HepG2 (cell line): ENCODE results near the gene CCDC183. TPM values are rescaled to one million over a fixed set of nuclear protein-coding genes. Genes with fewer than 3 reads are reported as not detected.

Source experiments
- ATM ChIP-seq: fragments of 450-650 bp; IDR thresholded peaks from 2 replicates; pipeline ENCODE4 v1.7.1; 2017; ENCODE audit warnings: mild to moderate bottlenecking, borderline replicate concordance
- FOXA3 ChIP-seq: IDR thresholded peaks from 2 replicates; pipeline ENCODE4 v1.6.1; 2016; ENCODE audit warnings: missing genetic modification reagents, missing compliant biosample characterization
- HIC2 ChIP-seq: sonication (generic); formaldehyde crosslinking; IDR thresholded peaks from 2 replicates; pipeline ENCODE4 v1.9.0; 2022; ENCODE audit warnings: low read depth, missing genetic modification reagents
- KDM2A ChIP-seq: sonication (generic); formaldehyde crosslinking; IDR thresholded peaks from 2 replicates; pipeline ENCODE4 v1.4.0; 2020; ENCODE audit warnings: low read depth, missing genetic modification reagents, borderline replicate concordance
- PRPF4 ChIP-seq: fragments of 200-400 bp; formaldehyde crosslinking; IDR thresholded peaks from 2 replicates; pipeline ENCODE4 v1.6.1; 2016; ENCODE audit warnings: low read length, low read depth; ENCODE audit not compliant: poor library complexity, severe bottlenecking
- PTBP1 ChIP-seq: fragments of 200-400 bp; formaldehyde crosslinking; IDR thresholded peaks from 2 replicates; pipeline ENCODE4 v1.6.1; 2018; ENCODE audit warnings: low read length, low read depth; ENCODE audit not compliant: poor library complexity, severe bottlenecking
- RNF2 ChIP-seq: fragments of 450-650 bp; conservative IDR thresholded peaks from 2 replicates; pipeline ENCODE4 v1.6.1; 2016; ENCODE audit warnings: low read depth
- RORA ChIP-seq: sonication (generic); formaldehyde crosslinking; IDR thresholded peaks from 2 replicates; pipeline ENCODE4 v1.5.0; 2020; ENCODE audit warnings: mild to moderate bottlenecking, missing genetic modification reagents, moderate library complexity
- TFE3 ChIP-seq: IDR thresholded peaks from 2 replicates; pipeline ENCODE4 v1.6.1; 2016
- TRIM24 ChIP-seq: sonication (generic); formaldehyde crosslinking; IDR thresholded peaks from 2 replicates; pipeline ENCODE4 v1.8.0; 2022; ENCODE audit warnings: mild to moderate bottlenecking, missing genetic modification reagents
- ZKSCAN8 ChIP-seq: IDR thresholded peaks from 2 replicates; pipeline ENCODE4 v1.6.1; 2016; ENCODE audit warnings: borderline replicate concordance, missing genetic modification reagents, missing compliant biosample characterization
- ZNF101 ChIP-seq: sonication (generic); formaldehyde crosslinking; IDR thresholded peaks from 2 replicates; pipeline ENCODE4 v1.4.0; 2020; ENCODE audit warnings: mild to moderate bottlenecking, low read depth, missing genetic modification reagents, borderline replicate concordance
- ZNF17 ChIP-seq: sonication (generic); formaldehyde crosslinking; IDR thresholded peaks from 2 replicates; pipeline ENCODE4 v1.5.0; 2020; ENCODE audit warnings: mild to moderate bottlenecking, missing genetic modification reagents
- ZNF207 ChIP-seq: fragments of 450-650 bp; IDR thresholded peaks from 2 replicates; pipeline ENCODE4 v1.6.1; 2016; ENCODE audit warnings: antibody characterized with exemption, borderline replicate concordance
- ZNF337 ChIP-seq: sonication (generic); formaldehyde crosslinking; IDR thresholded peaks from 2 replicates; pipeline ENCODE4 v1.5.1; 2020; ENCODE audit warnings: missing genetic modification reagents, low read depth, mild to moderate bottlenecking, borderline replicate concordance
- ZNF589 ChIP-seq: sonication (generic); formaldehyde crosslinking; conservative IDR thresholded peaks from 2 replicates; pipeline ENCODE4 v1.8.0; 2022; ENCODE audit warnings: mild to moderate bottlenecking, moderate library complexity, missing genetic modification reagents
- ZNF616 ChIP-seq: sonication (generic); formaldehyde crosslinking; IDR thresholded peaks from 2 replicates; pipeline ENCODE4 v1.5.0; 2020; ENCODE audit warnings: low read depth, mild to moderate bottlenecking, missing genetic modification reagents
- ZNF7 ChIP-seq: IDR thresholded peaks from 2 replicates; pipeline ENCODE4 v1.6.1; 2016; ENCODE audit warnings: missing biosample characterization, missing genetic modification reagents
- polyA plus RNA-seq, 8 experiments: library from polyadenylated mRNA; depleted of rRNA in 3 of 8; stranded (reverse) in 7 of 8; unstranded in 1 of 8; fragments of >200 nt; fragmentation: Illumina TruSeq in 4 of 8; extraction: Trizol in 4 of 8; gene quantifications; 2 replicates each; pipeline versions ENCODE4 v1.2.1 to v1.2.3, GENCODE V29; 2011 to 2016; ENCODE audit warnings: low read depth in 4 of 8, missing spikeins in 1 of 8, mixed read lengths in 1 of 8; ENCODE audit not compliant: insufficient read depth in 1 of 8
- total RNA-seq, 5 experiments: library from RNA; depleted of rRNA; stranded (reverse); fragments of >200 nt; fragmentation: Illumina TruSeq; extraction: Trizol; gene quantifications; 2 replicates each; pipeline ENCODE4 v1.2.3, GENCODE V29; 2016; ENCODE audit warnings: low read depth in 1 of 5
- TF ChIP-seq, protein P1 (sequence below): sonication (generic); formaldehyde crosslinking; IDR thresholded peaks from 2 replicates; pipeline ENCODE4 v1.4.0; 2020; ENCODE audit warnings: mild to moderate bottlenecking, missing genetic modification reagents
- TF ChIP-seq, protein P2 (sequence below): sonication (generic); formaldehyde crosslinking; IDR thresholded peaks from 2 replicates; pipeline ENCODE4 v1.5.0; 2020; ENCODE audit warnings: missing genetic modification reagents
- TF ChIP-seq, protein P3 (sequence below): sonication (generic); formaldehyde crosslinking; IDR thresholded peaks from 2 replicates; pipeline ENCODE4 v1.5.1; 2020; ENCODE audit warnings: mild to moderate bottlenecking, missing genetic modification reagents

CCDC183 gene
- total and polyA plus RNA-seq, 2 of the 13 experiments (the other 11 are each of a cell fraction or from before 2014, with no cell fraction given) = 5.0 to 66.4 TPM

DNA sequence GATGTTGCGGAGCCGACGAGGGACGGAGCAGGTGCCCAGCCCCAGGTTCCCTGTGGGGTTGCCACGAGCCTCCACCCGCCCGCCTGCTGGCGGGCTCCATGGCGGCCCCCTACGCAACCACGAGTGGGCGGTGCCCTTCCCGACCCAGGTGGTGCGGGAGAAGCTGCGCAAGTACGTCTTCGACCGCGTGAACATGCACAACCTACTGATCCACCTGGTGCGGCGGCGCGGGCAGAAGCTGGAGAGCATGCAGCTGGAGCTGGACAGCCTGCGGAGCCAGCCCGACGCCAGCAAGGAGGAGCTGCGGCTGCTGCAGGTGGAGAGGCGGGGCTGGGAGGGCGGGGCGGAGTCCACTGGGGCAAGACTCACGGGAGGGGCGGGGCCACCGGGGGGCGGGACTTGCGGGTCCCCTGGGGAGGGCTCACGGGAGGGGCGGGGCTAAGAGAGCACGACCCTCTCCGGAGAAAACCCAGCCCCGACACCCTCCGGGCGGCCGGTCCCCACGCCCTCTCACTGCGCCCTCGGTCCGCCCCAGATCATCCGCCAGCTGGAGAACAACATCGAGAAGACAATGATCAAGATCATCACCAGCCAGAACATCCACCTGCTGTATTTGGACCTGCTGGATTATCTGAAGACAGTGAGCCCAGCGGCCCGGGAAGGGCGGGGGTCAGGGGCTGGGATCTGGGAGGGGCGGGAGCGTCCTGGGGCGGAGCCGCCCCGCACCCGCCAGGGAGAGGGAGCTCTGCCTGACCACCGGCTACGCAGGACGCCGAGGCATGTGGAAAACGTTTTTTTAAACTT is 3.9 kb downstream of the CCDC183 start (continued):
- TF ChIP-seq ZNF616 (no peak), RORA (no peak), ZNF207 (no peak), ZNF589 (no peak), KDM2A (peak; percentile 62; the same call in 1 of the 2 replicates), PTBP1 (no peak), ZNF17 (no peak), FOXA3 (peak; percentile 7; the same call in 1 of the 2 replicates), ZKSCAN8 (CRISPR knock-in tag) (no peak), HIC2 (CRISPR knock-in tag) (no peak), RNF2 (no peak), TFE3 (CRISPR knock-in tag) (peak; percentile 47; the same call in 1 of the 2 replicates), ZNF101 (CRISPR knock-in tag) (no peak), ZNF337 (CRISPR knock-in tag) (no peak), ATM (no peak), TRIM24 (CRISPR knock-in tag) (no peak), PRPF4 (no peak), ZNF7 (no peak)
- TF ChIP-seq, protein P1, sequence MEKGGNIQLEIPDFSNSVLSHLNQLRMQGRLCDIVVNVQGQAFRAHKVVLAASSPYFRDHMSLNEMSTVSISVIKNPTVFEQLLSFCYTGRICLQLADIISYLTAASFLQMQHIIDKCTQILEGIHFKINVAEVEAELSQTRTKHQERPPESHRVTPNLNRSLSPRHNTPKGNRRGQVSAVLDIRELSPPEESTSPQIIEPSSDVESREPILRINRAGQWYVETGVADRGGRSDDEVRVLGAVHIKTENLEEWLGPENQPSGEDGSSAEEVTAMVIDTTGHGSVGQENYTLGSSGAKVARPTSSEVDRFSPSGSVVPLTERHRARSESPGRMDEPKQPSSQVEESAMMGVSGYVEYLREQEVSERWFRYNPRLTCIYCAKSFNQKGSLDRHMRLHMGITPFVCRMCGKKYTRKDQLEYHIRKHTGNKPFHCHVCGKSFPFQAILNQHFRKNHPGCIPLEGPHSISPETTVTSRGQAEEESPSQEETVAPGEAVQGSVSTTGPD (CRISPR knock-in tag) = no peak; the same call in 1 of the 2 replicates
- TF ChIP-seq, protein P2, sequence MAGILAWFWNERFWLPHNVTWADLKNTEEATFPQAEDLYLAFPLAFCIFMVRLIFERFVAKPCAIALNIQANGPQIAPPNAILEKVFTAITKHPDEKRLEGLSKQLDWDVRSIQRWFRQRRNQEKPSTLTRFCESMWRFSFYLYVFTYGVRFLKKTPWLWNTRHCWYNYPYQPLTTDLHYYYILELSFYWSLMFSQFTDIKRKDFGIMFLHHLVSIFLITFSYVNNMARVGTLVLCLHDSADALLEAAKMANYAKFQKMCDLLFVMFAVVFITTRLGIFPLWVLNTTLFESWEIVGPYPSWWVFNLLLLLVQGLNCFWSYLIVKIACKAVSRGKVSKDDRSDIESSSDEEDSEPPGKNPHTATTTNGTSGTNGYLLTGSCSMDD (CRISPR knock-in tag) = no peak
- TF ChIP-seq, protein P3, sequence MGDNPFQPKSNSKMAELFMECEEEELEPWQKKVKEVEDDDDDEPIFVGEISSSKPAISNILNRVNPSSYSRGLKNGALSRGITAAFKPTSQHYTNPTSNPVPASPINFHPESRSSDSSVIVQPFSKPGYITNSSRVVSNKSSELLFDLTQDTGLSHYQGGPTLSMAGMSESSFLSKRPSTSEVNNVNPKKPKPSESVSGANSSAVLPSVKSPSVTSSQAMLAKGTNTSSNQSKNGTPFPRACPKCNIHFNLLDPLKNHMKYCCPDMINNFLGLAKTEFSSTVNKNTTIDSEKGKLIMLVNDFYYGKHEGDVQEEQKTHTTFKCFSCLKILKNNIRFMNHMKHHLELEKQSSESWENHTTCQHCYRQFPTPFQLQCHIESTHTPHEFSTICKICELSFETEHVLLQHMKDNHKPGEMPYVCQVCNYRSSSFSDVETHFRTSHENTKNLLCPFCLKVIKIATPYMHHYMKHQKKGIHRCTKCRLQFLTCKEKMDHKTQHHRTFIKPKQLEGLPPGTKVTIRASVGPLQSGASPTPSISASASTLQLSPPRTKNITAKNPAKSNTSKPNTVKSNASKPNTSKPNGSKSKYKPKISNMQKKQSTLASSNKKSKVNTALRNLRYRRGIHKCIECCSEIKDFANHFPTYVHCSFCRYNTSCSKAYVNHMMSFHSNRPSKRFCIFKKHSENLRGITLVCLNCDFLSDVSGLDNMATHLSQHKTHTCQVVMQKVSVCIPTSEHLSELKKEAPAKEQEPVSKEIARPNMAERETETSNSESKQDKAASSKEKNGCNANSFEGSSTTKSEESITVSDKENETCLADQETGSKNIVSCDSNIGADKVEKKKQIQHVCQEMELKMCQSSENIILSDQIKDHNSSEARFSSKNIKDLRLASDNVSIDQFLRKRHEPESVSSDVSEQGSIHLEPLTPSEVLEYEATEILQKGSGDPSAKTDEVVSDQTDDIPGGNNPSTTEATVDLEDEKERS (CRISPR knock-in tag) = no peak
